Measurements from ENCODE around the gene CDC42BPA. TPM values are rescaled to one million over a fixed set of nuclear protein-coding genes. Genes with fewer than 3 reads are reported as not detected.

The CDC42BPA gene
- polyA plus RNA-seq, 1 donor from 2014 or later = 22.9 TPM

GRCh38 chr1:226948051-226948450 is 370.2 kb downstream of the CDC42BPA start:
- H2AFZ ChIP-seq (ENCODE audit: low read depth, low read length) = no peak overlapping the region
- H3K79me2 ChIP-seq (replicated peaks; ENCODE audit: insufficient read depth, low read length) = no peaks in the 10 kb centered on the region
- TF ChIP-seq EP300 (conservative IDR thresholded peaks at IDR 0.05; ENCODE audit: poor library complexity, severe bottlenecking) = no peak
- no peak for TF ChIP-seq TAF1 (IDR thresholded peaks at IDR 0.05; ENCODE audit: low read depth)
- TF ChIP-seq RAD21 (conservative IDR thresholded peaks at IDR 0.05) = no peak
- TF ChIP-seq CTCF (IDR thresholded peaks at IDR 0.05; ENCODE audit: poor library complexity, severe bottlenecking) = no peak
- no peak for TF ChIP-seq SMC3 (conservative IDR thresholded peaks at IDR 0.05; ENCODE audit: poor library complexity)

GRCh38 chr1:226946841-226947240 is 371.5 kb downstream of the CDC42BPA start:
- H3F3A ChIP-seq (ENCODE audit: insufficient read depth, low read length, poor library complexity, severe bottlenecking) = no peaks in the 10 kb centered on the region
- no peaks in the 10 kb centered on the region for H3K9me2 ChIP-seq (ENCODE audit: insufficient read depth, low read length)
- H3K9me3 ChIP-seq (ENCODE audit: low read length) = no peaks in the 10 kb centered on the region
- H3K36me3 ChIP-seq (ENCODE audit: insufficient read depth, low read length) = no peaks in the 10 kb centered on the region
- H2AFZ ChIP-seq (ENCODE audit: low read depth, low read length) = no peak overlapping the region
- H3K27ac ChIP-seq (ENCODE audit: low read length) = no peak overlapping the region
- no peak overlapping the region for H3K9ac ChIP-seq (ENCODE audit: low read length)
- no peak for TF ChIP-seq SMC3 (conservative IDR thresholded peaks at IDR 0.05; ENCODE audit: poor library complexity)
- TF ChIP-seq EZH2 (IDR thresholded peaks at IDR 0.05; ENCODE audit: borderline replicate concordance, insufficient read depth, low read length, poor library complexity, severe bottlenecking) = no peak
- TF ChIP-seq REST (IDR thresholded peaks at IDR 0.05; ENCODE audit: borderline replicate concordance) = no peak
- no peak for TF ChIP-seq CTCF (IDR thresholded peaks at IDR 0.05; ENCODE audit: poor library complexity, severe bottlenecking)
- TF ChIP-seq POLR2AphosphoS5 (IDR thresholded peaks at IDR 0.05) = no peak
- no peak for TF ChIP-seq EP300 (conservative IDR thresholded peaks at IDR 0.05; ENCODE audit: poor library complexity, severe bottlenecking)
- TF ChIP-seq TAF1 (IDR thresholded peaks at IDR 0.05; ENCODE audit: low read depth) = no peak
- no peak for TF ChIP-seq MXI1 (conservative IDR thresholded peaks at IDR 0.05; ENCODE audit: poor library complexity, severe bottlenecking)
- no peak for TF ChIP-seq RAD21 (conservative IDR thresholded peaks at IDR 0.05)
- H3K79me2 ChIP-seq (replicated peaks; ENCODE audit: insufficient read depth, low read length) = no peaks in the 10 kb centered on the region
- H3K4me2 ChIP-seq (ENCODE audit: low read length) = no peak overlapping the region
- no peaks in the 10 kb centered on the region for H4K20me1 ChIP-seq (ENCODE audit: insufficient read depth)
- H3K27me3 ChIP-seq (ENCODE audit: insufficient read depth, low read depth, low read length) = no peaks in the 10 kb centered on the region
- no peak overlapping the region for H3K4me3 ChIP-seq (ENCODE audit: low read length)

More at GRCh38 chr1:226948051-226948450, 370.2 kb downstream of the CDC42BPA start:
- no peak overlapping the region for H3K4me2 ChIP-seq (ENCODE audit: low read length)
- H3K9me2 ChIP-seq (ENCODE audit: insufficient read depth, low read length) = no peaks in the 10 kb centered on the region
- H3K9me3 ChIP-seq (ENCODE audit: low read length) = no peaks in the 10 kb centered on the region
- no peaks in the 10 kb centered on the region for H4K20me1 ChIP-seq (ENCODE audit: insufficient read depth)
- no peaks in the 10 kb centered on the region for H3K27me3 ChIP-seq (ENCODE audit: insufficient read depth, low read depth, low read length)
- H3K4me3 ChIP-seq (ENCODE audit: low read length) = no peak overlapping the region
- H3K36me3 ChIP-seq (ENCODE audit: insufficient read depth, low read length) = no peaks in the 10 kb centered on the region
- no peaks in the 10 kb centered on the region for H3F3A ChIP-seq (ENCODE audit: insufficient read depth, low read length, poor library complexity, severe bottlenecking)
- no peak overlapping the region for H3K27ac ChIP-seq (ENCODE audit: low read length)
- H3K9ac ChIP-seq (ENCODE audit: low read length) = no peak overlapping the region
